NCI-H82 (cell line): ENCODE results near the gene CRACR2A.

Experiments used
- DNase-seq: peaks from one replicate; lab custom pipeline; 2025; lab: John Stamatoyannopoulos, UW

Gene CRACR2A

GRCh38 chr12:3723916-3724805, 28.7 kb downstream of the CRACR2A start:
- no peak for DNase-seq

GRCh38 chr12:3722368-3722767, 30.5 kb downstream of the CRACR2A start:
- no peak for DNase-seq

DNA sequence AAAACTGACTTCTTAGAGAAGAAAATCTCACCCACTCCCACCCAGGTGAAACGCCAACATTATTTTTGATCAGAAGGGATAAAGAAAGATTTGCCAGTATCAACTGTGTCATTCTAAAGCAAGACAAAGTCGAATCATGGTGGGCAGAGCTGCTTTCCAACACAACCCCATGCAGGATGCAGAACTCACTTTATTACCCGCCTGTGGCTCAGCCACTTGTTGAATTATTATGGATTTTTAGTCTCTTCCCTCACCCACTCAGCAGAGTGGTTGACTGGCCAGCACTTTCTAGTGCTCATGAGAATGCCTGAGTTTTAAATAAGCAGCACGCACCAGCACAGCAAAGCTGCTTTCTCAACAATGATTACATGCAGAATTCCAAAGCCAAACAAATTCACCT, 32.1 kb downstream of the CRACR2A start:
- DNase-seq, result no peak

GRCh38 chr12:3718100-3718499, 34.8 kb downstream of the CRACR2A start:
- DNase-seq, result no peak

DNA sequence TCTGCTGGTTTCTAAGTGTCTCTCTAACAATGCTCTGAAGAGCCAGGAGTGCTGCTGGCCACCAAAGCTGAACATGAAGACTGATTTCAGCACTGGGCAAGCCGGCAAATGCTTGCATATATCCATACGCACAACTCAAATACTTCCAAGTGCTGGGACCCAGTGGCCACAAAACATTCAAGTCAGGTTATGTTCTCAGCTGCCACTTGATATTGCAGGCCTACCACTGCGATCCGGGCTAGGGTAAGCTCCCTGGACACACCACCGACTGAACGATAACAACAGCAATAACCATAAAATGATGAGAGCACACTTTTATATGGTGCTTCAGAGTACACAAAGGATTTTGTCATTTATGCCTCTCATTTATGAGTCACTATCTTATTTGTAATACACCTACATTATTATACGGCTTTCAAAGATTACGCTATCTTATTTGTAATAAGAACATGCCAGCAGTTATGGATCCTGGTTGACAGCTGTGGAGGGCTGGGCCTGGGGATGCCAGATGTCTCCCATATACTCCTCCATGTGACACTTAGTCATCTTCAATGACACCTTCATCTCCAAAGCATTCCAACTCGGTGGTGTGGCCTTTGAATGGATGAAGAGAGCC, 35.5 kb downstream of the CRACR2A start:
- DNase-seq, result peak; percentile 22

DNA sequence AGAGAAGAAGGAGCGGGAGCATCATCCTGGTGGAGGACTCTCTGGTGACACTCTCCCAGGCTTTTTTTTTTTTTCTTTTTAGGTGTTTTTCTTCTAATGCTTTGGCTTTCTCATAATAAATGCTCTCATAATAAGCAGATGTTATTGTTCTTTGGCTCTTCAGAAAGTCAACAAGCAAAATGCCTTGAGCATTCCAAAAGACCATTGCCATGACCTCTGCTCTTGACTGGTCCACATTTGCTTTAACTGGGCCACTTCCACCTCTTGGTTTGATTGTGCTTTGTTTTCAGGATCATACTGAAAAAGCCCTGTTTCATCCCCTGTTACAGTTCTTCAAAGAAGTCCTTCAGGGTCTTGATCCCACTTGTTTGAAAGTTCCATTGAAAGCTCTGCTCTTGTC, 36.9 kb downstream of the CRACR2A start:
- no peak for DNase-seq

GRCh38 chr12:3713947-3714346, 39.0 kb downstream of the CRACR2A start:
- DNase-seq, result peak; percentile 61

GRCh38 chr12:3713483-3713882, 39.4 kb downstream of the CRACR2A start:
- no peak for DNase-seq

GRCh38 chr12:3712209-3712992, 40.5 kb downstream of the CRACR2A start:
- DNase-seq, result peak; percentile 98

DNA sequence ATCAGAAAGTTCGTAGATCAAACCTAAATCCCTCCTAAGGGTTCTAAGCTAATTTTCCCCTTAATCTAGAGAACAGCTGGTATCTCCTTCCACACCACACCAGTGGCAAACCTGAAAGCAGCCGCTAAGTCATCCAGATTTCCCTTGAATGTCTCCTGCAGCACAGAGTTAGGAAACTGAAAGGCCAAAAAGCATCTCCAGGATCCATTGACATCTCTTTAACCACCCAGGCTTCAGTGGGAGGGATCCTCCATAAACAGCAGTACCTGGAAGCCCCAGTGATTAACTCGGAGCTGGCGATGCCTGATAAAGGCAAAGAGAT, 47.6 kb downstream of the CRACR2A start:
- peak; percentile 98 for DNase-seq

GRCh38 chr12:3704512-3705353, 48.2 kb downstream of the CRACR2A start:
- DNase-seq, result peak; percentile 91

GRCh38 chr12:3700861-3701260, 52.0 kb downstream of the CRACR2A start:
- DNase-seq, result no peak

DNA sequence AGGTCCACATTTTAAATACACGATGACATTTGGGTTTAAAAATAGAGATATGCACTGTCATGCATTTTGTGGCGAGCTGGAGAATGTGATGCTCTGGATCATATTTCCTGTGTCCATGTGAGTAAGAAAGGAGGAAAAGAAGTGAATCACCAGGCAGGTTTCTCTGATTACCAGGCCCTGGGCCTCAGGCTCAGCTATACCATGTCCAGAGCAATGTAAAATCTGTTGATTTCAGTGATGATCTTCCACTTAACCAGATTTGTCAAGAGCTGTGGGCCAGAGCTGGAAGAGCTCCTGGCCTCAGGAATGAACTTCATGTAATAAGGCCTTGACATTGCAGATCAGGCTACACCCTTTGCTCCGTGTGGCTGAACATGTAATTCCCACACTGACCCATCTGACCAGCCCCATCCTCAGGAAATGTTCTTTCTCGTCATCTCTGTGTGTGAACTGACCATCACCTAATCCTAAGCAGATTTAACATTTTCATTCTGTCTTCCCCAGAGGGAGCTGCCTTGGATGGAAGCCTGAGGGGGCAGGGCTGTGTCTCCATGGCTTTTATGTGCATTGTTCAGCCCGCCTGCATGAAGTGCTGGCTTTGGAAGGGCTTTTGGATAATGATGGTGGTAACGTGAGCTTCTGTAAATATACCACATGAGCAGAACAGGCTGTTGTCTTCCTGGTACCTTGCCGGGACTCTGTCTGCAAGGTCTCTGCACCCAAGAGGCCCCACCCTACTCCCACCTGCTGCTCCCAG, 54.5 kb downstream of the CRACR2A start:
- peak; percentile 75 for DNase-seq

DNA sequence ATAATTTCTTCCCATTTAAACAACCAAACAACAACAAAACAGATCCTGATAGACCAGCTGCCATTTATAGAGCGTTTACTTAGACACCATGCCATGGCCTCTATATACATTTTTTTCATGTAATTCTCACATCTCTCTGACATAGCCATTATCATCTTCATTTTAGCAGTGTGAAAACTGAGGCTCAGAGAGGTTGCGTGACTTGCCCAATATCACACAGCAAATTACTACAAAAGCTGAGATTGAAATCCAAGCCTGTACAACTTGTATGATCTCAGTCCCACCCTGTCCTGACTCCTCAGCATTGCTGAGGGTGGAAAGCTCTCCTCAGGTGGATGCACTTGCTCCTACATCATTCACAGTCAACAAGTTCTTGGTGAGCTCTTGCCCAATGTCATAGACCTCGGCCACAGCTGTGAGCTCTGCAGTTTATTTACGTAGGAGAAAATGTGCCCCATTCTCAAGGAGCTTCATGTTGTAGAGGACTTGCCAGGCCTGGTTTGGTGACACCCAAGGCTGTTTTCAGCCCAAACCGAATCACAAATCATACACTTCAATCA, 55.5 kb downstream of the CRACR2A start:
- no peak for DNase-seq

DNA sequence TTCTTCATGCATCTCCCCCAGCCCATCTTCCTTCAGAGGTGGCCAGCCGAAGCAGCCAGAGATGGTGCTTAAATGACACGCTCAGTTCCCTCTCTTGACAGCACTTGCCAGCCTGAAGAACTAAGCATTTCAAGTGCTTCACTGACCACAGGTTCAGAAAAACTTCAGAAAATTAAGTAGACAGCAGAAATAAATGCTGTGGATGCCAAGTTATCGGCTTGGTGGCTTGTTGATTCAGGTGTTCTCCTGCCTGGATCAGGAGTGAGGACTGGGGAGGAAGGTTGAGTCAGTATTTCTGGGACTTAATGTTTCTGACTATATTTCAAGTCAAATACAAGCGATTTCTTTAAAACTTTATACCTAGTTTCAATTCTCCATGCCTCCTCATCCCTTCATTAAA, 58.2 kb downstream of the CRACR2A start:
- no peak for DNase-seq

- DNase-seq, result no peak
These were observed 60.1 kb downstream of the CRACR2A start for GRCh38 chr12:3692616-3693365.

DNA sequence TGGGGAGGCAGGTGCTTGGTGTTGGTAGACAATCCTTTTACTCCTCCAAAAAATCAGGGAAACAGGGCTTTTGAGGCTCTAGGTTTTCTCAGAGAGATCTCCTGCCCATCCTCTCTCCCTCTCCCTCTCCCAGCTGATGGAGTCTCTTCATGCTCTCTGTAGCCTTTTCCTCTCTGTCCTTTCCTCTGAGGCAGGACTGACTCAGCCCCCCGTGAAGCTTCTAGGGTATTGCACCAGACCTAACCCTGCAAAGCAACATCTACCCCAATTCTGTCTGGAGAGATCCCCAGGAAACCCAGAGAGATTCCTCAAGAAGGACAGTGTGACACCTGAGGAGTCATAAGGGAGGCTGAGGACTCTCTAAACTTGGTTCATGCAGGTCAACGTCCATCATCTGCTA, 66.4 kb downstream of the CRACR2A start:
- DNase-seq, result peak; percentile 26

- peak; percentile 78 for DNase-seq
These were observed 67.1 kb downstream of the CRACR2A start for GRCh38 chr12:3685830-3686229.

DNA sequence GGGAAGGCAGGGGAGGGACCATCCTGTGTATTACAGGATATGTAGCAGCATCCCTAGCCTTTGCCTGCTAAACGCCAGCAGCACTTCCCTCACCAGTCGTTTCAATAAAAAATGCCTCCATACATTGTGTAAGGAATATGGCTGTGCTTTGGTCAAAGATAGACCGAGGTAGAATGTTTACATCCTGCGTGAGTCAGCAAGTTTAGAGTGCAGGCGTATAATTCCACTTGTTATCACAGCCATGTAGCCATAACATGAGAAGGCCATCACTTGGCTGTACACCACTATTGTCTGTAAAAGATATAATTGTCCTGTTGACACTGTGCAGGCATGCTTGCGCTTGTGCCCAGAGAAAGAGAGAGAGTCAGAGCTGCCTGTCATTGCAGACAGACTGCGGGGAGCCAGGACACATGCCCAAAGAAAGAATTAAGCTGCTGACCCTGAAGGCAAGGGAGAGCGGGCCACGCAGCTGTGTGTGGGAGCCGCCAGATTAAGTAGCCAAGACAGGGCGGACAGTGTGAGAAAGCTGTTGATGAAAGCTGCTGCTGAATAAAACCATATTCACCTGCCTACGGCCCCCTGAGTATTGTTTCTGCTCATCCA, 68.4 kb downstream of the CRACR2A start:
- peak; percentile 48 for DNase-seq

- no peak for DNase-seq
These were observed 69.2 kb downstream of the CRACR2A start for GRCh38 chr12:3683670-3684069.
